ENCODE results near the gene MRAP.

DNA sequence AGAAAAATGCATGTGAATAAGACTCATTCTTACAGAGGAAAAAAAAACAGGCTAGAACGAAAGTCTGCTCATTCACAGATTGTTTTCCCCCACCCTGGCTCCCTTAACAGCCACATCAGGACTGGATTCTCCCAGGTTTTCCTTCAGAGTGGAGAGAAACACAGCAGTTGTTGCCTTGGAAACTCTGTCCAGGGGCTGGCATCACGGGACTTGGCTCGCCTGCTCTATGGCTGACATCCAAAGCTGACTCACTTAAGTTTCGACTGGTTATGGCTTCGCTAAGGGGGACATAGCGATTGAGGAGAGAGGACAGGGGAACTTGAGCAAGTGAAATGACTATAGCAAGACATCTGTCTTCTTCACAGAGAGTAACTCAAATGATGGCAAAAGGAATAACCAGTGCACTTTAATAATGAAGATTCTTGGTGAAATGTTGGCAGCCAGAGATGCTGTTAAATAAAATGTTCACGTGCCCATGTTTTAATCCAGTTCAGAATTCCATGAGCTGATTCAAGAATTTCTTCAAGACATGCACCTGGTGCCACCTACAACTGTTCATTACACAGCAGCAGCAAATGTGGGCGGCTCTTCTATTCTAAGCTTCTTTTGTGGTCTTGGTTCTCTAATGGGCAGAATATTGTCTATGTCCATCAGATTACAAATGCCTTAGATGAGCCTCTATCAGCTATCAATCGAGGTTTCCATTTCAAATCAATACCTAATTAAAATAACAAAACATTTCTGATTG is 41.6 kb upstream of the MRAP start:
- TF ChIP-seq, protein P1, sequence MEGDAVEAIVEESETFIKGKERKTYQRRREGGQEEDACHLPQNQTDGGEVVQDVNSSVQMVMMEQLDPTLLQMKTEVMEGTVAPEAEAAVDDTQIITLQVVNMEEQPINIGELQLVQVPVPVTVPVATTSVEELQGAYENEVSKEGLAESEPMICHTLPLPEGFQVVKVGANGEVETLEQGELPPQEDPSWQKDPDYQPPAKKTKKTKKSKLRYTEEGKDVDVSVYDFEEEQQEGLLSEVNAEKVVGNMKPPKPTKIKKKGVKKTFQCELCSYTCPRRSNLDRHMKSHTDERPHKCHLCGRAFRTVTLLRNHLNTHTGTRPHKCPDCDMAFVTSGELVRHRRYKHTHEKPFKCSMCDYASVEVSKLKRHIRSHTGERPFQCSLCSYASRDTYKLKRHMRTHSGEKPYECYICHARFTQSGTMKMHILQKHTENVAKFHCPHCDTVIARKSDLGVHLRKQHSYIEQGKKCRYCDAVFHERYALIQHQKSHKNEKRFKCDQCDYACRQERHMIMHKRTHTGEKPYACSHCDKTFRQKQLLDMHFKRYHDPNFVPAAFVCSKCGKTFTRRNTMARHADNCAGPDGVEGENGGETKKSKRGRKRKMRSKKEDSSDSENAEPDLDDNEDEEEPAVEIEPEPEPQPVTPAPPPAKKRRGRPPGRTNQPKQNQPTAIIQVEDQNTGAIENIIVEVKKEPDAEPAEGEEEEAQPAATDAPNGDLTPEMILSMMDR (IDR thresholded peaks at IDR 0.05; ENCODE audit: insufficient read depth, low read length, poor library complexity, severe bottlenecking): no peak
- TF ChIP-seq EZH2phosphoT487 (conservative IDR thresholded peaks at IDR 0.05; ENCODE audit: low read length): no peak

Measured in SU-DHL-6 (cell line).